Activated naive CD4-positive, alpha-beta T cell treated with anti-CD3 and anti-CD28 coated beads, Interleukin-2, amount 50 U/mL, for 72 hours (primary cell): ENCODE results near the gene TEX14. TPM values are rescaled to one million over a fixed set of nuclear protein-coding genes. Genes with fewer than 3 reads are reported as not detected.

Experiments
- ATAC-seq, 2 donors: fragments of 150-1000 bp; cut with Tn5 transposase; 2 replicates each; pipeline ENCODE4 v1.10.0; 2021; ENCODE audit warnings: mild to moderate bottlenecking in 2 of 2, moderate library complexity in 2 of 2
- DNase-seq, 2 donors: peaks; one replicate each; pipeline ENCODE4 v3.0.0; 2021 to 2022; ENCODE audit warnings: low spot score in 2 of 2
- H3K27ac Mint-ChIP-seq, 2 donors: one replicate each; pipeline ENCODE4 v1.8.0; 2022; ENCODE audit warnings: mild to moderate bottlenecking in 2 of 2, mixed read lengths in 2 of 2
- H3K36me3 Mint-ChIP-seq, 2 donors: one replicate each; pipeline ENCODE4 v1.8.0; 2022; ENCODE audit warnings: mixed read lengths in 2 of 2
- H3K9me3 Mint-ChIP-seq, 2 donors: one replicate each; pipeline ENCODE4 v1.8.0; 2022; ENCODE audit warnings: mixed read lengths in 2 of 2
- total RNA-seq, 2 donors: library from RNA; stranded (reverse); gene quantifications; one replicate each; pipeline ENCODE4 v1.2.3, GENCODE V29; 2022

The TEX14 gene
- total RNA-seq, 2 donors from 2014 or later: 0.18 to 0.98 TPM

- no peak for DNase-seq
- peaks cover 23 to 36% of the 10 kb centered on the region in 2 donors for H3K36me3 Mint-ChIP-seq
- no peak for ATAC-seq
- H3K27ac Mint-ChIP-seq: peak overlapping the region in 1 of 2 donors; percentile 47
- H3K9me3 Mint-ChIP-seq: no peaks in the 10 kb centered on the region
Observed at GRCh38 chr17:58514770-58515157, 177.1 kb downstream of the TEX14 start.

GRCh38 chr17:58513965-58514769 is 177.7 kb downstream of the TEX14 start, which contains the start of gene MTMR4:
TSS of gene MTMR4 (minus strand) at chr17:58514638. CDS start at chr17:58514407, 231 bp downstream.
- Mint-ChIP-seq H3K36me3 (peaks cover 26 to 36% of the 10 kb centered on the region in 2 donors), H3K9me3 (no peaks in the 10 kb centered on the region), H3K27ac (peak within 1 kb of the TSS; percentile 92 to 93)
- peak; percentile 17 to 39 for ATAC-seq
- peak; percentile 79 to 81 for DNase-seq

- no peak for ATAC-seq
- H3K36me3 Mint-ChIP-seq: peaks cover 27 to 37% of the 10 kb centered on the region in 2 donors
- DNase-seq: no peak
- no peaks in the 10 kb centered on the region for H3K9me3 Mint-ChIP-seq
- peak overlapping the region; percentile 82 to 92 for H3K27ac Mint-ChIP-seq
Observed at GRCh38 chr17:58513267-58513964, 178.4 kb downstream of the TEX14 start.

GRCh38 chr17:58510075-58510474 is 181.8 kb downstream of the TEX14 start:
- H3K36me3 Mint-ChIP-seq: peaks cover 32 to 50% of the 10 kb centered on the region in 2 donors
- peak overlapping the region in 1 of 2 donors; percentile 6 for H3K27ac Mint-ChIP-seq
- ATAC-seq: no peak
- no peaks in the 10 kb centered on the region for H3K9me3 Mint-ChIP-seq
- DNase-seq: no peak

GRCh38 chr17:58508341-58509067 is 183.3 kb downstream of the TEX14 start:
- no peak for DNase-seq
- no peak for ATAC-seq
- H3K9me3 Mint-ChIP-seq: no peaks in the 10 kb centered on the region
- no peak overlapping the region for H3K27ac Mint-ChIP-seq
- H3K36me3 Mint-ChIP-seq: peaks cover 34 to 57% of the 10 kb centered on the region in 2 donors

GRCh38 chr17:58507123-58507634 is 184.7 kb downstream of the TEX14 start:
- ATAC-seq: no peak
- DNase-seq: no peak
- H3K9me3 Mint-ChIP-seq: no peaks in the 10 kb centered on the region
- peaks cover 27 to 62% of the 10 kb centered on the region in 2 donors for H3K36me3 Mint-ChIP-seq
- H3K27ac Mint-ChIP-seq: peak overlapping the region in 1 of 2 donors; percentile 54

Other genes with a start within 250 kb of the TEX14 start
- gene HSF5, start 203.6 kb downstream of the TEX14 start, total RNA-seq: 1 to 10 TPM; 2.0 to 3.9 TPM
- 10 to 100 TPM; 55.2 to 73.3 TPM for gene MTMR4, start 177.4 kb downstream of the TEX14 start, total RNA-seq
- gene RAD51C, start 557 bp upstream of the TEX14 start, total RNA-seq: 10 to 100 TPM; 73.7 to 85.5 TPM
- under 1 TPM; 0.04 to 0.07 TPM for gene PPM1E, start 63.8 kb upstream of the TEX14 start, total RNA-seq